ENCODE measurements around the gene CRYBA1. TPM values are rescaled to one million over a fixed set of nuclear protein-coding genes. Genes with fewer than 3 reads are reported as not detected.
"Not testable (repeated sequence)": the region's sequence is repeated elsewhere in the genome, so short reads cannot be mapped to it uniquely, and the experiment has no call there.

Gene CRYBA1
- total RNA-seq, 1 experiment from 2014 or later = not detected

DNA sequence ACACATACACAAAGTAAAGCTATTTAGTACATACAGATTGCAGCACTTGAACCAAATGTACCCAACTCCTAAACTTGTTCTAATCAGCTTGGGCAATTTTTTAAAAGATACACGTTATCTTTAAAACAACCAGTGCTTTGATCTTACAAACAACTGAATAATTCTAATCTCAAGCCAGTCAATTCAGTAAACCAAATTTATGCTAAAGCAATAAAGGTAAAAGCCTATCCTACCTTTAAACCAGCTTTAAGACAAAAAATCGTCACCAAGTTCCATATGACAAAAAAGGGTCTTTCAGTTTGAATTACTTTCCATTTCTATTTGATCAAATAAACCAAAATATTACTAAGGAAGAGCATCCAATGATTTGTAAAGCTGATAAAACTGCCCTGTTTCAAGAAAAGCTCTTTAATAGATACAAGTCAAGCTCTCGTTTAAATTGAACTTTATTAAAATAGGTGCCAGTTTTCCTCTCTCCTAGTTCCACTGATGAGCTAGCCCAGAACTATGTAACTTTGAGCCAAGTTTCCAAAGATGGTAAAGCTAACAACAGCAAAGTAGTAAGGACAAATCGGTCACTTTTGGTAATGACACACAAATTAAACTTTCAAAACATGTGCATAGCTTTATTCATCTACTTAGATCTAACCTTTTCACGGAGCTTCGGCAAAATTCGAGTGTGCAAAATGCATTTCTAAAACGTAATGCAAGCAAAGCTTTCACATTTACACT is 10.2 kb downstream of the CRYBA1 start:
- TF ChIP-seq, protein P1, sequence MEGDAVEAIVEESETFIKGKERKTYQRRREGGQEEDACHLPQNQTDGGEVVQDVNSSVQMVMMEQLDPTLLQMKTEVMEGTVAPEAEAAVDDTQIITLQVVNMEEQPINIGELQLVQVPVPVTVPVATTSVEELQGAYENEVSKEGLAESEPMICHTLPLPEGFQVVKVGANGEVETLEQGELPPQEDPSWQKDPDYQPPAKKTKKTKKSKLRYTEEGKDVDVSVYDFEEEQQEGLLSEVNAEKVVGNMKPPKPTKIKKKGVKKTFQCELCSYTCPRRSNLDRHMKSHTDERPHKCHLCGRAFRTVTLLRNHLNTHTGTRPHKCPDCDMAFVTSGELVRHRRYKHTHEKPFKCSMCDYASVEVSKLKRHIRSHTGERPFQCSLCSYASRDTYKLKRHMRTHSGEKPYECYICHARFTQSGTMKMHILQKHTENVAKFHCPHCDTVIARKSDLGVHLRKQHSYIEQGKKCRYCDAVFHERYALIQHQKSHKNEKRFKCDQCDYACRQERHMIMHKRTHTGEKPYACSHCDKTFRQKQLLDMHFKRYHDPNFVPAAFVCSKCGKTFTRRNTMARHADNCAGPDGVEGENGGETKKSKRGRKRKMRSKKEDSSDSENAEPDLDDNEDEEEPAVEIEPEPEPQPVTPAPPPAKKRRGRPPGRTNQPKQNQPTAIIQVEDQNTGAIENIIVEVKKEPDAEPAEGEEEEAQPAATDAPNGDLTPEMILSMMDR (conservative IDR thresholded peaks at IDR 0.05; ENCODE audit: low read depth, low read length) = no peak
- no peak for TF ChIP-seq EZH2 (IDR thresholded peaks at IDR 0.05; ENCODE audit: borderline replicate concordance, low read depth, low read length, poor library complexity, severe bottlenecking)
- Histone ChIP-seq H3K27me3 (replicated peaks; ENCODE audit: insufficient read depth, low read depth, low read length, poor library complexity) (no peaks in the 10 kb centered on the region), H3K9me3 (ENCODE audit: low read depth, low read length, poor library complexity, severe bottlenecking) (no peaks in the 10 kb centered on the region), H3K4me3 (ENCODE audit: low read depth, low read length, poor library complexity, severe bottlenecking) (no peak overlapping the region), H3K27ac (ENCODE audit: low read depth, low read length, poor library complexity, severe bottlenecking) (peak overlapping the region; percentile 1), H3K36me3 (ENCODE audit: insufficient read depth, low read length, poor library complexity, severe bottlenecking) (peaks cover 31% of the 10 kb centered on the region), H3K4me1 (ENCODE audit: insufficient read depth, low read length, poor library complexity, severe bottlenecking) (peaks cover 20% of the 10 kb centered on the region)
- intact Hi-C loops (cut with micrococcal nuclease; ENCODE audit: unreplicated experiment) = no loop called here
- POLR2A ChIA-PET (ENCODE audit: low non-redundant PET) = no interaction called here
- no TSS peak for BruUV-seq (replicated peaks)
- CTCF ChIA-PET = no interaction called here
- DNase-seq (ENCODE audit: low spot score) = no peak

DNA sequence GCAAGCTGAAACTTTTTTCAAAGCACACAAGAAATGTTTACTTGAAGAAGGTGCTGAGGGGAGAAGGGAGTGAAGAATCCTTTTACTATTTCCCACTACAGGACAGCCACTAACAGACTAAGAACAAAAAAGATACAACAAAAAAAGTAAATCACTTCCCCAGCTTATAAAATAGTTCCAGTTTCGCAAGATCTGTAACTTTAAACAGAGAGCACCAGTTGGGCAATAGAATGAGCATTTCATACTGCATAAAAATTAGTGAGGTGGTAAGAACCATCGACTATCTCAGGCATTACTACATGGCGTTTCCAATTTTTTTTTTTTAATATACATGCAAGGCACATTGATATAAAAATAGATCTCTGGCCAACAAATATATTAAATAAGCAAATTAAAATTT is 11.1 kb downstream of the CRYBA1 start:
- ChIA-PET POLR2A (ENCODE audit: low non-redundant PET) (interaction anchor here (0.7 kb wide), 1 partner anchor 1700 kb away, joined by 3 read pairs; no protein-coding TSS in a partner anchor), CTCF (no interaction called here)
- no peaks in the 10 kb centered on the region for H3K27me3 ChIP-seq (replicated peaks; ENCODE audit: insufficient read depth, low read depth, low read length, poor library complexity)
- peaks cover 20% of the 10 kb centered on the region for H3K4me1 ChIP-seq (ENCODE audit: insufficient read depth, low read length, poor library complexity, severe bottlenecking)
- peaks cover 39% of the 10 kb centered on the region for H3K36me3 ChIP-seq (ENCODE audit: insufficient read depth, low read length, poor library complexity, severe bottlenecking)
- H3K9me3 ChIP-seq (ENCODE audit: low read depth, low read length, poor library complexity, severe bottlenecking) = no peaks in the 10 kb centered on the region
- TF ChIP-seq, protein P1 (conservative IDR thresholded peaks at IDR 0.05; ENCODE audit: low read depth, low read length) = no peak
- TF ChIP-seq EZH2 (IDR thresholded peaks at IDR 0.05; ENCODE audit: borderline replicate concordance, low read depth, low read length, poor library complexity, severe bottlenecking) = no peak
- H3K4me3 ChIP-seq (ENCODE audit: low read depth, low read length, poor library complexity, severe bottlenecking) = no peak overlapping the region
- H3K27ac ChIP-seq (ENCODE audit: low read depth, low read length, poor library complexity, severe bottlenecking) = no peak overlapping the region
- intact Hi-C loops (cut with micrococcal nuclease; ENCODE audit: unreplicated experiment) = no loop called here
- DNase-seq (ENCODE audit: low spot score) = peak; percentile 24
- no TSS peak for BruUV-seq (replicated peaks)

DNA sequence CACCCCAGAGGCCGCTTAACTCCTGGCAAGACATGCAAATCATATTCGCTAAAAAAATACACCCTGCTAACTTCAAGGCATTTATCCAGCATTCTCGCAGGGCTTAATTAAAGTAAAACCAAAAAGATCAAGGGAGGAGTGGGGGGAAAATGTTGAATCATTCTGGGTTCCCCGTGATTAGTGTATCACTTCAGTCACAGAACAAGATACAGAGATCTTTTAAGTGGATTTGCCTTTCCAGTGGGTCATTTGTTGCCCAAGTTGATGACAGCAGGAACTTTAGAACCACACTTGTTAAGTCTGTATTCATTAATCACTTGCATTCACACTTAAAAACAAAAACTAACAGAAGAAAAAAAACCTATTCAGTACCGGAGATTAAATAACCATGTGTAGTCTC is 17.3 kb downstream of the CRYBA1 start:
- Histone ChIP-seq H3K9me3 (ENCODE audit: low read depth, low read length, poor library complexity, severe bottlenecking) (no peaks in the 10 kb centered on the region), H3K36me3 (ENCODE audit: insufficient read depth, low read length, poor library complexity, severe bottlenecking) (peaks cover 82% of the 10 kb centered on the region), H3K4me3 (ENCODE audit: low read depth, low read length, poor library complexity, severe bottlenecking) (no peak overlapping the region), H3K27me3 (replicated peaks; ENCODE audit: insufficient read depth, low read depth, low read length, poor library complexity) (no peaks in the 10 kb centered on the region), H3K27ac (ENCODE audit: low read depth, low read length, poor library complexity, severe bottlenecking) (peak overlapping the region; percentile 27), H3K4me1 (ENCODE audit: insufficient read depth, low read length, poor library complexity, severe bottlenecking) (no peaks in the 10 kb centered on the region)
- POLR2A ChIA-PET (ENCODE audit: low non-redundant PET) = no interaction called here
- CTCF ChIA-PET = no interaction called here
- no TSS peak for BruUV-seq (replicated peaks)
- intact Hi-C loops (cut with micrococcal nuclease; ENCODE audit: unreplicated experiment) = no loop called here
- DNase-seq (ENCODE audit: low spot score) = no peak
- no peak for TF ChIP-seq EZH2 (IDR thresholded peaks at IDR 0.05; ENCODE audit: borderline replicate concordance, low read depth, low read length, poor library complexity, severe bottlenecking)
- TF ChIP-seq, protein P1 (conservative IDR thresholded peaks at IDR 0.05; ENCODE audit: low read depth, low read length) = no peak

DNA sequence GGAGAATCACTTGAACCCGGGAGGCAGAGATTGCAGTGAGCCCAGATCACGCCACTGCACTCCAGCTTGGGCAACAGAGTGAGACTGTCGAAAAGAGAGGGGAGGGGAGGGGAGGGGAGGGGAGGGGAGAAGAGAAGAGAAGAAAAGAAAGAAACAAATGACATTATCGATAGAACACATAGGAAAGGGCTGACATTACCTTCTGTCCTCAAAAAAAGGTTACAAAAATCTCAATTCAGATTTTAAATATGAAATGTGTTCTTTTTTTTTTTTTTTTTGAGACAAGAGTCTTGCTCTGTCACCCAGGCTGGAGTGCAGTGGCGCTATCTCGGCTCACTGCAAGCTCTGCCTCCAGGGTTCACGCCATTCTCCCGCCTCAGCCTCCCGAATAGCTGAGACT is 25.3 kb downstream of the CRYBA1 start:
- H3K4me3 ChIP-seq (ENCODE audit: low read depth, low read length, poor library complexity, severe bottlenecking); H3K9me3 ChIP-seq (ENCODE audit: low read depth, low read length, poor library complexity, severe bottlenecking); intact Hi-C loops (cut with micrococcal nuclease; ENCODE audit: unreplicated experiment); DNase-seq (ENCODE audit: low spot score); BruUV-seq (replicated peaks); H3K27ac ChIP-seq (ENCODE audit: low read depth, low read length, poor library complexity, severe bottlenecking); H3K4me1 ChIP-seq (ENCODE audit: insufficient read depth, low read length, poor library complexity, severe bottlenecking); H3K27me3 ChIP-seq (replicated peaks; ENCODE audit: insufficient read depth, low read depth, low read length, poor library complexity); CTCF ChIA-PET: not testable (repeated sequence)
- H3K36me3 ChIP-seq (ENCODE audit: insufficient read depth, low read length, poor library complexity, severe bottlenecking) = peaks cover 64% of the 10 kb centered on the region
- POLR2A ChIA-PET (ENCODE audit: low non-redundant PET) = interaction anchor here (0.7 kb wide), 1 partner anchor 309 kb away, joined by 26 read pairs; no protein-coding TSS in a partner anchor

Measured in A673 (cell line).